HepG2 (cell line): ENCODE measurements around the gene SLC35F1. TPM values are rescaled to one million over a fixed set of nuclear protein-coding genes. Genes with fewer than 3 reads are reported as not detected.
A peak's percentile ranks its signal among the peaks of the same experiment; 100 is the strongest.

Experiments
- BRD4 ChIP-seq: sonication (generic); formaldehyde crosslinking; IDR thresholded peaks from 2 replicates; pipeline ENCODE4 v1.4.0; 2020; ENCODE audit warnings: missing genetic modification reagents
- EZH2 ChIP-seq: conservative IDR thresholded peaks from 2 replicates; pipeline ENCODE4 v1.6.1; 2012; ENCODE audit warnings: mild to moderate bottlenecking, low read depth, low read length, moderate library complexity
- GABPB1 ChIP-seq: IDR thresholded peaks from 2 replicates; pipeline ENCODE4 v1.6.1; 2016; ENCODE audit warnings: mild to moderate bottlenecking, missing genetic modification reagents, moderate library complexity, missing compliant biosample characterization
- HNRNPK ChIP-seq: fragments of 200-400 bp; formaldehyde crosslinking; IDR thresholded peaks from 2 replicates; pipeline ENCODE4 v1.6.1; 2018; ENCODE audit warnings: low read length, low read depth, moderate library complexity, mild to moderate bottlenecking; ENCODE audit not compliant: poor library complexity, severe bottlenecking
- MAX ChIP-seq: IDR thresholded peaks from 2 replicates; pipeline ENCODE4 v1.6.1; 2012; ENCODE audit warnings: inconsistent platforms
- SKI ChIP-seq: fragments of 450-650 bp; IDR thresholded peaks from one replicate; pipeline ENCODE4 v1.6.1; 2018; ENCODE audit warnings: mild to moderate bottlenecking; ENCODE audit not compliant: partially characterized antibody
- TSC22D2 ChIP-seq: sonication (generic); formaldehyde crosslinking; IDR thresholded peaks from 2 replicates; pipeline ENCODE4 v1.5.1; 2020; ENCODE audit warnings: missing genetic modification reagents, mild to moderate bottlenecking, borderline replicate concordance
- ZNF274 ChIP-seq: sonication (generic); formaldehyde crosslinking; IDR thresholded peaks from 2 replicates; pipeline ENCODE4 v1.5.1; 2020; ENCODE audit warnings: mild to moderate bottlenecking, missing genetic modification reagents
- polyA plus RNA-seq, 8 experiments: library from polyadenylated mRNA; depleted of rRNA in 3 of 8; stranded (reverse) in 7 of 8; unstranded in 1 of 8; fragments of >200 nt; fragmentation: Illumina TruSeq in 4 of 8; extraction: Trizol in 4 of 8; gene quantifications; 2 replicates each; pipeline versions ENCODE4 v1.2.1 to v1.2.3, GENCODE V29; 2011 to 2016; ENCODE audit warnings: low read depth in 4 of 8, missing spikeins in 1 of 8, mixed read lengths in 1 of 8; ENCODE audit not compliant: insufficient read depth in 1 of 8
- total RNA-seq, 5 experiments: library from RNA; depleted of rRNA; stranded (reverse); fragments of >200 nt; fragmentation: Illumina TruSeq; extraction: Trizol; gene quantifications; 2 replicates each; pipeline ENCODE4 v1.2.3, GENCODE V29; 2016; ENCODE audit warnings: low read depth in 1 of 5
- TF ChIP-seq, protein P1 (sequence below): sonication (generic); formaldehyde crosslinking; IDR thresholded peaks from 2 replicates; pipeline ENCODE4 v1.4.0; 2020; ENCODE audit warnings: missing genetic modification reagents, borderline replicate concordance

Gene SLC35F1
- total and polyA plus RNA-seq, 2 of the 13 experiments (the other 11 are each of a cell fraction or from before 2014, with no cell fraction given), result 0.01 TPM; not detected in 1

DNA sequence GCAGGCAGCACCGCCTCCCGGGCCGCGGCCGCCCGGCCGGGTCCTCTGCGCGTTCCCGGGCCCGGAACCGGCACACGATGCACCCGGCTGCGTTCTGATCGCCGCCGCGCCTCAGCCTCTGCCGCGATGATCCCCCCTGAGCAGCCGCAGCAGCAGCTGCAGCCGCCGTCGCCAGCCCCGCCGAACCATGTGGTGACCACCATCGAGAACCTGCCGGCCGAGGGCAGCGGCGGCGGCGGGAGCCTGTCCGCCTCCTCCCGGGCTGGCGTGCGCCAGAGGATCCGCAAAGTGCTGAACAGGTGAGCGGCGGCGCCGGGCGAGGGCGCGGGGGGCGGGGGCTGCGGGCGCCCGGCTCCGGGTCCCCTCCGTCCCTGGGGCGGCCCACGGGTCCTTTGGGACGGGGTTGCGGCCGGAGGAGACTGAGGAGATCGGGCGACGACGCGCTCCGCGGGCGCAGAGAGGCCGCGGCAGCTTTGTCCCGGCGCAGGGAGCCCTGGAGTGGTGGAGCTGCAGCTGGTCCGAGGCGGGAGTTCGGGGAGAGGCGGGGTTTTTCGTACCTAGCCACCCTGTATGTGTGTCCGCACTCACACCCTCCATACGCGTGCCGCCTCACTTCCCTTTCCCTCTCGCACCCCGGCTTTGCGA lies 659 bp downstream of the SLC35F1 start (continued):
- peak; percentile 40; the same call in 1 of the 2 replicates for TF ChIP-seq GABPB1 (CRISPR knock-in tag)
- TF ChIP-seq ZNF274 (CRISPR knock-in tag), result 0 out of 2 replicates have a peak, but pooled peaks have one; percentile 4
- TF ChIP-seq SKI, result no peak
- TF ChIP-seq MAX, result peak; percentile 70
- peak; percentile 39 for TF ChIP-seq HNRNPK
- no peak for TF ChIP-seq TSC22D2 (CRISPR knock-in tag)
- TF ChIP-seq EZH2, result peak; percentile 75; the same call in 1 of the 2 replicates
- TF ChIP-seq, protein P1, sequence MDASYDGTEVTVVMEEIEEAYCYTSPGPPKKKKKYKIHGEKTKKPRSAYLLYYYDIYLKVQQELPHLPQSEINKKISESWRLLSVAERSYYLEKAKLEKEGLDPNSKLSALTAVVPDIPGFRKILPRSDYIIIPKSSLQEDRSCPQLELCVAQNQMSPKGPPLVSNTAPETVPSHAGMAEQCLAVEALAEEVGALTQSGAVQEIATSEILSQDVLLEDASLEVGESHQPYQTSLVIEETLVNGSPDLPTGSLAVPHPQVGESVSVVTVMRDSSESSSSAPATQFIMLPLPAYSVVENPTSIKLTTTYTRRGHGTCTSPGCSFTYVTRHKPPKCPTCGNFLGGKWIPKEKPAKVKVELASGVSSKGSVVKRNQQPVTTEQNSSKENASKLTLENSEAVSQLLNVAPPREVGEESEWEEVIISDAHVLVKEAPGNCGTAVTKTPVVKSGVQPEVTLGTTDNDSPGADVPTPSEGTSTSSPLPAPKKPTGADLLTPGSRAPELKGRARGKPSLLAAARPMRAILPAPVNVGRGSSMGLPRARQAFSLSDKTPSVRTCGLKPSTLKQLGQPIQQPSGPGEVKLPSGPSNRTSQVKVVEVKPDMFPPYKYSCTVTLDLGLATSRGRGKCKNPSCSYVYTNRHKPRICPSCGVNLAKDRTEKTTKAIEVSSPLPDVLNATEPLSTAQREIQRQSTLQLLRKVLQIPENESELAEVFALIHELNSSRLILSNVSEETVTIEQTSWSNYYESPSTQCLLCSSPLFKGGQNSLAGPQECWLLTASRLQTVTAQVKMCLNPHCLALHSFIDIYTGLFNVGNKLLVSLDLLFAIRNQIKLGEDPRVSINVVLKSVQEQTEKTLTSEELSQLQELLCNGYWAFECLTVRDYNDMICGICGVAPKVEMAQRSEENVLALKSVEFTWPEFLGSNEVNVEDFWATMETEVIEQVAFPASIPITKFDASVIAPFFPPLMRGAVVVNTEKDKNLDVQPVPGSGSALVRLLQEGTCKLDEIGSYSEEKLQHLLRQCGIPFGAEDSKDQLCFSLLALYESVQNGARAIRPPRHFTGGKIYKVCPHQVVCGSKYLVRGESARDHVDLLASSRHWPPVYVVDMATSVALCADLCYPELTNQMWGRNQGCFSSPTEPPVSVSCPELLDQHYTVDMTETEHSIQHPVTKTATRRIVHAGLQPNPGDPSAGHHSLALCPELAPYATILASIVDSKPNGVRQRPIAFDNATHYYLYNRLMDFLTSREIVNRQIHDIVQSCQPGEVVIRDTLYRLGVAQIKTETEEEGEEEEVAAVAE (CRISPR knock-in tag), result no peak
- no peak for TF ChIP-seq BRD4
